Esophagus squamous epithelium (tissue), 5 donors: Measurements from ENCODE around the gene ISCA2. TPM values are rescaled to one million over a fixed set of nuclear protein-coding genes. Genes with fewer than 3 reads are reported as not detected.

Experiments used
- DNase-seq: peaks from one replicate; lab custom pipeline; 2025; lab: John Stamatoyannopoulos, UW
- H3K27ac ChIP-seq, 4 donors: fragments of 200-600 bp; sonication (generic); one replicate each; pipeline ENCODE4 v1.5.1; 2016 to 2019; ENCODE audit warnings: mild to moderate bottlenecking in 1 of 4
- H3K27me3 ChIP-seq, 4 donors: fragments of 200-600 bp; sonication (generic); 1 replicate in 3 of 4; 2 replicates in 1 of 4; pipeline versions ENCODE4 v1.5.1 to v1.6.0; 2017 to 2021; ENCODE audit warnings: antibody characterized with exemption in 1 of 4
- H3K36me3 ChIP-seq, 3 donors: fragments of 200-600 bp; sonication (generic); one replicate each; pipeline ENCODE4 v1.5.1; 2016 to 2019
- H3K4me1 ChIP-seq, 3 donors: fragments of 200-600 bp; sonication (generic); one replicate each; pipeline ENCODE4 v1.5.1; 2017 to 2019
- H3K4me3 ChIP-seq, 4 donors: fragments of 200-600 bp; sonication (generic); 1 replicate in 3 of 4; 2 replicates in 1 of 4; pipeline ENCODE4 v1.5.1; 2016 to 2019; ENCODE audit warnings: mild to moderate bottlenecking in 2 of 4, moderate library complexity in 1 of 4
- H3K9me3 ChIP-seq, 3 donors: fragments of 200-600 bp; sonication (generic); one replicate each; pipeline ENCODE4 v1.5.1; 2016 to 2019
- CTCF ChIP-seq, 6 experiments: fragments of 450-650 bp in 4 of 6; fragments of 200-600 bp in 2 of 6; sonication (generic) in 2 of 6; IDR thresholded peaks; one replicate each; pipeline ENCODE4 v1.5.1; 2016 to 2019; ENCODE audit warnings: antibody characterized with exemption in 6 of 6, mild to moderate bottlenecking in 4 of 6, moderate library complexity in 4 of 6
- POLR2A ChIP-seq, 4 donors: fragments of 450-650 bp; IDR thresholded peaks; one replicate each; pipeline ENCODE4 v1.6.1; 2017; ENCODE audit warnings: antibody characterized with exemption in 4 of 4, mild to moderate bottlenecking in 4 of 4, moderate library complexity in 3 of 4
- WGBS, 2 donors: methylation state at CpG; one replicate each; pipeline ENCODE4 v1.1.5; 2018; 5-methylcytosine and 5-hydroxymethylcytosine counted together
- intact Hi-C: fragments of 100-400 bp; cut with DNase I; formaldehyde crosslinking; loops from one replicate; pipeline ENCODE4 v1.15.0; 2022
- total RNA-seq, 4 donors: library from RNA; depleted of rRNA; stranded (reverse); fragments of >200 nt; gene quantifications; one replicate each; pipeline ENCODE4 v1.1.0, GENCODE V29; 2016
- donor health status: DM: yes; HTN: yes; CAD: no.

Gene ISCA2
- total RNA-seq, 4 donors from 2014 or later: 4.6 to 15.1 (median 6.2) TPM

- Histone ChIP-seq H3K27ac (no peak overlapping the region), H3K27me3 (no peaks in the 10 kb centered on the region), H3K4me3 (no peak overlapping the region), H3K4me1 (no peaks in the 10 kb centered on the region), H3K36me3 (peaks cover 0 to 87% (median 44%) of the 10 kb centered on the region in 3 donors), H3K9me3 (no peaks in the 10 kb centered on the region)
- WGBS, 2 donors: 82 to 90% methylated on average over 3 of the region's 3 CpGs
- TF ChIP-seq POLR2A (IDR thresholded peaks at IDR 0.05) (no peak), CTCF (IDR thresholded peaks at IDR 0.05) (no peak)
- no peak for DNase-seq
- intact Hi-C loops: no loop called here
These were observed 11.0 kb upstream of the ISCA2 start for GRCh38 chr14:74482571-74482970.

- peaks cover 0 to under 1% (median 0%) of the 10 kb centered on the region in 3 donors for H3K4me1 ChIP-seq
- no peaks in the 10 kb centered on the region for H3K27me3 ChIP-seq
- no peaks in the 10 kb centered on the region for H3K9me3 ChIP-seq
- intact Hi-C loops: no loop called here
- TF ChIP-seq POLR2A (IDR thresholded peaks at IDR 0.05): no peak
- DNase-seq: no peak
- H3K27ac ChIP-seq: no peak overlapping the region
- no peak overlapping the region for H3K4me3 ChIP-seq
- peaks cover 0 to 81% (median 44%) of the 10 kb centered on the region in 3 donors for H3K36me3 ChIP-seq
These were observed 10.2 kb upstream of the ISCA2 start for GRCh38 chr14:74483321-74483720.

- Histone ChIP-seq H3K27ac (no peak overlapping the region), H3K27me3 (no peaks in the 10 kb centered on the region), H3K4me1 (peaks cover 0 to 29% (median 4%) of the 10 kb centered on the region in 3 donors), H3K36me3 (peaks cover 0 to 52% (median 23%) of the 10 kb centered on the region in 3 donors), H3K9me3 (no peaks in the 10 kb centered on the region), H3K4me3 (no peak overlapping the region)
- DNase-seq: no peak
- 94 to 97% methylated on average over 3 of the region's 3 CpGs for WGBS, 2 donors
- intact Hi-C loops: no loop called here
- TF ChIP-seq POLR2A (IDR thresholded peaks at IDR 0.05): no peak
- no peak for TF ChIP-seq CTCF (IDR thresholded peaks at IDR 0.05)
These were observed 7.4 kb upstream of the ISCA2 start for GRCh38 chr14:74486164-74486563.

- peaks cover 0 to 45% (median 4%) of the 10 kb centered on the region in 3 donors for H3K4me1 ChIP-seq
- H3K4me3 ChIP-seq: no peak overlapping the region
- TF ChIP-seq POLR2A (IDR thresholded peaks at IDR 0.05) (no peak), CTCF (IDR thresholded peaks at IDR 0.05) (no peak)
- H3K36me3 ChIP-seq: peaks cover 0 to 25% (median 7%) of the 10 kb centered on the region in 3 donors
- no peaks in the 10 kb centered on the region for H3K27me3 ChIP-seq
- no peak for DNase-seq
- H3K9me3 ChIP-seq: no peaks in the 10 kb centered on the region
- intact Hi-C loops: no loop called here
- peak overlapping the region in 1 of 4 donors; percentile 6 for H3K27ac ChIP-seq
These were observed 4.7 kb upstream of the ISCA2 start for GRCh38 chr14:74488786-74489397.

GRCh38 chr14:74490486-74490885 lies 3.1 kb upstream of the ISCA2 start:
- Histone ChIP-seq H3K4me3 (no peak overlapping the region), H3K4me1 (peaks cover 0 to 60% (median 13%) of the 10 kb centered on the region in 3 donors)
- intact Hi-C loops: no loop called here

More at GRCh38 chr14:74490486-74490885, 3.1 kb upstream of the ISCA2 start:
- Histone ChIP-seq H3K27me3 (no peaks in the 10 kb centered on the region), H3K9me3 (no peaks in the 10 kb centered on the region), H3K36me3 (peaks cover 0 to 12% (median 0%) of the 10 kb centered on the region in 3 donors), H3K27ac (no peak overlapping the region)
- TF ChIP-seq POLR2A (IDR thresholded peaks at IDR 0.05) (no peak), CTCF (IDR thresholded peaks at IDR 0.05) (no peak)
- WGBS, 2 donors: 77 to 86% methylated on average over 1 of the region's 1 CpG
- DNase-seq: no peak
